HL-60/S4 treated with phorbol 12-myristate 13-acetate at 8.2 ng/mL for 4 days and 3 days (cell line): ENCODE data around the gene LARGE1.

Experiments used
- in situ Hi-C: fragments of 300-500 bp; cut with MboI; formaldehyde crosslinking; loops from 2 replicates; pipeline ENCODE4 v1.15.0; 2022; ENCODE audit warnings: low sequenced_read_pairs

Gene LARGE1

DNA sequence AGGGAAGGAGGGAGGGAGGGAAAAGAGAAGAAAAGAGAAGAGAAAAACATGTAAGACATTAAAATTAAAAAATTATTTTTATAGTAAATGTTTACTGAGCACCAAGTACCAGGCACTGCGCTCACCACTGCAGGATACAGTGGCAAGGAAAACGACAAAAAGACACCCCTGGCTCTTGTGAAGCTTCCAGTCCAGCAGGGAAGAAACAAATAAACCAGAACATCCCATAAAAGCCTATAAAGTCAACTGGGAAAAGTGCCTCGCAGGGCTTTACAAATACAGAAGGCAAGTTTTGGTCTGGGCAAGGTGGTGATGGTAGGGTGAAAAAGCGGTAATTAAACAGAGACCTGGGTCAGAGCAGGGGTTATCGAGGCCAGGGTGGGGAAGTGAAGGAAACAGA, 33.6 kb downstream of the LARGE1 start:
- in situ Hi-C loops, result no loop called here

DNA sequence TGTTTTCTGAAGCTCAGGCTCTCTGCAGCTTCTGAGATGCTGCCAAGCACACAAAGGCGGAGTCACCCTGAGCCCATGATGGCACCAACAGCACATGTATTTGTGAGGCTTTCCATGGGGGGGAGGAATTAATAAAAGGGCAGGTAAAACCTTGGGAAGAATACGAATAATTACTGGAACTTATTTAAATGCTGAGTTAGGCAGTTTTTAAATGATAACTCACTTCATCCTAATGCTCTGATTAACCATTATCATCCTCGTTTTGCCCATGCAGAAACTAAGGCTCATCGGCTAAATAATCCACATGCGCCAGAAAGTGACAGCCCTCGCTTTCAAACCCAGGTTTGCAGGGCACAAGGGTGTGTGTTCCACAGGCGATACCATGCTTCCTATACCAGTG, 35.4 kb downstream of the LARGE1 start:
- in situ Hi-C loops, result no loop called here

DNA sequence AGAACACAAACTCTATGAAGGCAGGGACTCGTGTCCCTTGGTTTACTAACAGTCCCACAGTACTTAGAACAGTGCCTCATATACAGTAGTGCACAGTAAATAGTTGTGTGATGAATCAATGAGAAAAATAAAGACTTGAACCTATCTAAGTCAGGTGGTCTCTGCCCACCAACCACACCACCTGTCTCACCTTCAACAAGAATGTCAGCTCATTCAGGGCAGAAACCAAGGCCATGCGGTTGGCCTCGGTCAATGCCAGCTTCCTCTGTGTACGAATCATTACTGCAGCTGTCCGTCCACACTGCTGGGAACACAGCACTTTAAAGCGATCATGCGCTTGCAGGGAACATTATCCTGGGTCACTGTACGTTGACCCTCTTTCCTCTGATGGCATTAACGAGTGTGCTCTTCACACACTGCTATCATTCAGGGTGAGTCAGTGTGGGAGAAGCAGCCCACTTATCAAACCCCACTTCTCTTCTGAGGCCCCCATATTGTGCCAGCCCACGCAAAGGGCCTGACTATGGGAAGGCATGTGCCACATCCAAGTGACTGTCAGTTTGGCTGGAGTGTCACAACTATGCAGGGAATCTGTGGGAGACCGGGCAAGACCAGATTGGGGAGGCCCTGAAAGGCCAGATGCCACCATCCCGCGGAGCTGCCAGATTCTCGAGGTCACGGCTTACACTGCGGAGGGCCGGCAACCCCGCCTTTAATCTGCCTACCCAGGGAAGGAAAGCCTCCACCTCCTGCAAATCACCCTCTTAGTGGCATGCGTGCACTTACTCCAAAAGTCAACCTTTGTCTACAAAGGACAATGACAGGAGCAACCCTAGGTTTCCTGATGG, 36.1 kb downstream of the LARGE1 start:
- in situ Hi-C loops, result no loop called here

DNA sequence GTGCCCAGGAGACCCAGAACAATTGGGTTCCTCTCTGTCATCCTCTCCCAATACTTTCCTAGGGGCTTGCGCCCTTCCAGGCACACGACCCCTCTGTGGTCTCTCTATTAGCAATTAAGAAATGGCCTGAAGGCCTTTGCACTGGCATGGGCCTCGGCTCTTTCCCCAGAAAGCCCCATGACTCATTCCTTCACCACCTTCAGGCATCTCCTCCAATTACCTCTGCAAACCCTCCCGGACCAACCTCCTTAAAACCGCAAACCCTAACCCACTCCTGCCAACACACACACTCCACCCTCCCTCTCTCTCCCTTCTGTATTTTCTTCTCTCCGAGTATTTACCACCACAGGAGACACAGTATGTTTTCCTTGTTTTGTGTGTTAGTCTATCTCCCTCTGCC, 36.7 kb downstream of the LARGE1 start:
- in situ Hi-C loops, result no loop called here

DNA sequence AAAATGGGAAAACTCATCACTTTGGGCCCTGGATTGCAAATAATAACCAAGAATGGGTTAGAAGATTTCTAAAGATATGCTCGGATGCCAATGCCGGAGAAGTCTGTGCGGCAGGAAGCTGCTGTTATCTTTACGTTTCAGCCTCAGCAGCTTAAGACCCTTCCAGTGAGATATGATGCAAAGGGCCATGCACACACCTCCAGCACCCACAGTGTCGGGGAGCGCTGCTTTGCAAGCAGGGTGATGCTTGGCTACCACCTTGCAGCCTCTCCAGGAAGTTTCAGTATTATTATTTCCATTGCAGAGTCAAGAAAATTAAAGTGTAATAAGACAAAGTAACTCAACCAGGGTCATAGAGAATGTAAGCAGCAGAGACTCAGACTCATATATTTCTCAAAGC, 37.3 kb downstream of the LARGE1 start:
- in situ Hi-C loops, result no loop called here

DNA sequence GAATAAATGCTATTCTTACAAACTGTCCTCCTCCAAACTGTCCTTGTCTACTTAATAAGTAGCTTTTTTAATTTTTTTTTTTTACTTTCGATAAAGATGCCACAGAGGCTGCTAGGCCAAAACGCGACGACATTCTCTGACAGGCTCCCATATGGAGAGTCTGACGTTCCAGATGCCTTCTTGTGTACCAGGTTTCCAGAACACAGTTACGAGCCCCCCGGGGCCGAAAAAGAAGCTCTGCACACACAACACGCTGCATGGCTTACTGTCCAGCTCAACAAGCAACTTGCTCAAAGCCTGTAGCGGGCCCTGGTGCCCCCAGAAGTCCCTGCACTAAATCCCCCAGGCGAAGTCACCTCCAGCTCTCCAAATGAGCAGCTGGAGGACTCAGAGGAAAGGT, 39.3 kb downstream of the LARGE1 start:
- in situ Hi-C loops, result no loop called here

DNA sequence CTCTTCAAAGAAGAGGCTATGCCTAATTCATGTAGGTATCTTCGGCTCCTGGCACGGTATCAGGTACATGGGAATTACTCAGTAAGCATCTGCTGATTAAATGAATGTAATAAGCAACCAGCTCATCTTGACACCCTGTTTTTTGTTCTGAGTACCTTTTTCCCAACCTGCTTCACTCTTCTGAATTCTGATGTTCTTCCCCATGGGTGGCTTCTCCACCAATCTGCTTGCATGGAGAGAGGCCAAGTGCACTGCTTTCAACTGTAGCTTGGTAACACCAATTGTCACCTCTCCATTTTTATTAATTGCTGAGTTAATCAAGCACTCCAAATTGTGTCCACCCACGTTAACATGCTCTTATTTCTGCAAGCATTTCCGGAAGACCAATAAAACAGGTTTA, 40.5 kb downstream of the LARGE1 start:
- in situ Hi-C loops, result no loop called here

DNA sequence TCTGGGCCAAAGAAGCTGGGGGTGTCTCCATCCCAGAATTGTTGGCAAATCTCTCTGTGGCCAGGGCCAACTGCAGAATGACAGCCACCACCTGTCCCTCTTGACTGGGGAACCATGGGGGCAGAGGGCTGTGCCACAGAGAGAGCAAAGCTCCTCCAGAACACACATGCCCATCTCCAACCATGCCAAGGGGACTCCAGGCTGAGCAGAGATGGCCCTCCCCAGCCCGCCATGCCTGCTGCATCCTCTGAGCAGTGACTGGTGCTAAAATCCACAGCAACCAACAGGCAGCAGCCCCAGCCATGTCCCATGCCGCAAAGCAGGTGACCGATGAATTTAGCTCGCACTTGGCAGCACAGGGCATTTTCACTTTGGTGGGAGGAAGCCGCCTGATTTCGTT, 45.0 kb downstream of the LARGE1 start:
- in situ Hi-C loops, result no loop called here

DNA sequence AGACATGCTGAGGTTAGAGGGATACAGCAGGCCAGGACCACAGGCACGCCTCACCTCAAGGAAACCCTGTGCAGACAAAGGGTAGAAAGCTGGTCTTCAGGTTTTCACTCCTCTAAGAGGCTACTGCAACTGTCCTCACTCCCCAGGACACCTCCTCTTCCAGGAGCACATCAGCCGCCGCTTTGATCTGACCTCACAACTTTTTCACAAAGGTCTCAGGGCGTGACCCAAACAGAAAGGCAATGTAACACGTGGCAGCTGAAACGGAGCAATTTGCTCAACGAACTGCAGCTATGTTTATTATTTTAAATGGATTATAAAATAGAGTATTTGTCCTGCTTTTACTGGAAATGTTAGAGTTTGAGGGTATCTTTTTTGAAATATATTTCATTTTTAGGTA, 46.1 kb downstream of the LARGE1 start:
- in situ Hi-C loops, result no loop called here

DNA sequence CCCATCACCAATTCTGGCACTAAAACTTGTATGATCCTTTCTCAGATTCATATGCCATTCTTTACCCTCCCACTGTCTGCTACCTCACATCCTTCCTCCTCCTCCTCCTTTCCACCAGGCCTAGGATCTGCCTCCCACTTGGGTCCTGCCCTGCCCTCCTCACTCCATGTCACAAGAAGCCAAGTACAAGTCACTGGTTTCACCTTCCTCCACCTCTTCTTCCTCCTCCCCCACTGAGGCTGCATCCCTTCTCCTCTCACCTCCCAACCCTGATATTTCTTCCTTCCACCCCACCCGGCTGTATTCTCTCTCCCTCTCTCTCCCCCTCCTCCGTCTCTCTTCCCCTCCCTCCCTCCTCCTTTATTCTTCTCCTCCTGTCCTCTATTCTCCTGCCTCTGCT, 46.6 kb downstream of the LARGE1 start:
- in situ Hi-C loops, result no loop called here

DNA sequence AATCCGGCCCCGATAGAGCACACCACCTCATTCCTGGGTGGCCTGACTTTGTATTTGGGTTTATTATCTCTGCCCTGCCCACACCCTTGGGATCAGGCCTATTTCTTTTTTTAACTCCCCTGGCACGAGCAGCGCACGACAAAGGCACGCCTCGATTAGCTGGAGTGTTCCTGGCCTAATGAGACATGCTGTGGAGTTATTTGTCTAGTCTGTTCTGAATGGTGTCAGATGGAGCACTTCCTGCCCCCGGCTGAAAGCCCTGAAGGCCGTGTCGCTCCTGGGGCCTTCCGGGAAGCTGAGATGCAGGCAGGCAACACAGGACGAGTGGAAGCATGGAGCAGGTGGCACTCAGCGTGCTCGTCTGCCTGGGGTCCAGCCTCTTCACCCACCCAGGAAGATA, 47.1 kb downstream of the LARGE1 start:
- in situ Hi-C loops, result no loop called here

DNA sequence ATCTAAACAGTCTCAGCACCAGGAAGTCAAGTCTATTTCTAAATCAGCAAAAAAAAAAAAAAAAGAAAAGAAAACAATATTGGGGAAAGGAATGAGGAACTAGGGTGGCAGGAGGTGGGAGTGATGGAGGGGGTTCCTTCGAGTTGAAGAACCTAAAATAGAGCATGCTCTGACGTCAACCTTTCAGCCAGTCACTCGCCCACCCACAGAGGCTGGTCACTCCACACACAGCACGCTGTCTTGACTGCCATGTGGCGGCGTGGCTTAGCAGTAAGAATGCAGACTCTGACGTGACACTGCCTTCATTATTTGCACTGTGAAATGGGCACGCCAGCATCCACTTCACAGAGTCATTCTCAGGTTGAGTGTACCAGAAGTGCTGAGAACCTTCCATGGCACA, 48.3 kb downstream of the LARGE1 start:
- in situ Hi-C loops, result no loop called here

DNA sequence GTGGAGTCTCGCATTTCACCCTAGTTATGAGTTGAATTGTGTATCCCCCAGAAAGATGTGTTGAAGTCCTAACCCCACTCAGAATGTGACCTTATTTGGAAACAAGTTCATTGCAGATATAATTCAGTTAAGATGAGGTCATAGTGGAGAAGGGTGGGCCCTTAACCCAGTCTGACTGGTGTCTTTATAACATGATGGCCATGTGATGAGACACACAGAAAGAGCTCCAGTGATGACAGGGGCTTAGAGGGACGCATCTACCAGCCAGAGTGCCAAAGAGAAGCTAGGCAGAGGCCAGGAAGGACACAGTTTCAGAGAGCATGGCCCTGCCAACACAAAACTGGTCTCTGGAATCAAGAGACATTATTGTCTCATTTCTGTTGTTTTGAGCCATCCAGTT, 50.3 kb downstream of the LARGE1 start:
- in situ Hi-C loops, result no loop called here

DNA sequence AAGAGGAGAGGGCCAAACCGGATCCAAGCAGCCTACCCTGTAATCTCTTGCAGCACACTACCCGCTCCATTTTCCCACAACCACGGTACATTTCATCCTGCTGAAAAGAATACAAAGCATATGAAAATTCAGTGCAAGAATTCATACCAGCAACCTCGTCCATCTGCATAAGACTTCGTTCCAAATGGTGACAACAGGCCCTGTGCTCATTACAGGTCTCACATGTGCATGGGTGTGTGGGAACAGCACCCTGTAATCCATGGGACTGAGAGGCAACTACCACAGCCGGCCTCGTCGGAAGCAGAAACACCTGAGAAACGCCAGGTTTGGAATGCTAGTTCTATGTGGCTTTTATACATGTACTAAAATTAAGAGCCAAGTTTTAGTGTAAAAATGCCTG, 52.3 kb downstream of the LARGE1 start:
- in situ Hi-C loops, result no loop called here

DNA sequence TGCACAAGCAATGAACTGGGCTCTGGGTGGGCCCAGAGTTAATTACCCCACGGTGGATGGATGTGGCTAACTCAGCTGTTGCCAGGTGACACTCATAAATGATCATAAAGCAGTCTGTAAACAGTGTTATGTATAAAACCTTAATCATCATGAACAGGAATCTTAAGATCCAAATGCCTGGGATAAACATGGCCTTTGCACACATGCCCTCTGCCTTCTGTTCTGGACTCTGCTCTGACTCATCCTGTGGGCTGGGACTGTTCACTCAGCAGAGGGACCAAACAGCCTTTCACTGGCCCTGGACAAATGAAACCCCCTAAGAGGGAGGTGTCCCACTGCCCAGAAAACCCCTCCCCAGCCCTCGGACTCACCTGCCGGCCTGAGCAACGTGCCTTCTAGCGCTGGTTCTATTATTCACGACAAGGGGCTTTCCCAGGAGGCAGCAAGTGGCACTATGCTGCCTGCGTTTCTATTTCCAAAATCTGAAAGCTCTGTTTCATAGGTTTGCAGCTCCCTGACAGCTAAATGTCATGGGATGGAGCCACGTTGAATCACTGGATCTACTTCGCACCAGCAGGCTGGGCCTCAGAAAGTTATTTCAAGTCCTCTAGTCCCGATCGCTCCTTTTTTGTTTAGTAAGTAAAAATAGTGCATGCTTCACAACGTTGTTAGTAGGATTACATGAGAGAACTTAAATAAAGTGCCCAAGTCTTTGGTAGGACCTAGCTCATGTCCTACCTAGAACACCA, 53.0 kb downstream of the LARGE1 start:
- in situ Hi-C loops, result no loop called here

DNA sequence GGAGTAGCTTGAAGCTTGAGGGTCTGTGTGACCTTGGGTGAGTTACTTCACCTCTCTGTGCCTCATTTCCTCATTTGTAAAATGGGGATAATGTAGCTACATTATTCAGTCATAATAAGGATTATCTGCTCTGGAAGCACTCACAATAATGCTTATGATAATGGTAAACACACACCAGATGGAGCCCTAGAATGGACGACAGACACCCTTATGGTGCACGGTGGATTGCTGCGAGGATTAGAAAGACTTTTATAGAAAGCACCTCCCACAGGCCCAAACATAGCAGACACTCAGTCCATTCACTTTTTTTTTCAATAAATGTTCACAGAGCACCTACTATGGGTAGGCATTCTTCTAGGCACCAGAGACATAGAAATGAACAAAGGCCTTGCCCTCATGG, 53.8 kb downstream of the LARGE1 start:
- in situ Hi-C loops, result no loop called here

DNA sequence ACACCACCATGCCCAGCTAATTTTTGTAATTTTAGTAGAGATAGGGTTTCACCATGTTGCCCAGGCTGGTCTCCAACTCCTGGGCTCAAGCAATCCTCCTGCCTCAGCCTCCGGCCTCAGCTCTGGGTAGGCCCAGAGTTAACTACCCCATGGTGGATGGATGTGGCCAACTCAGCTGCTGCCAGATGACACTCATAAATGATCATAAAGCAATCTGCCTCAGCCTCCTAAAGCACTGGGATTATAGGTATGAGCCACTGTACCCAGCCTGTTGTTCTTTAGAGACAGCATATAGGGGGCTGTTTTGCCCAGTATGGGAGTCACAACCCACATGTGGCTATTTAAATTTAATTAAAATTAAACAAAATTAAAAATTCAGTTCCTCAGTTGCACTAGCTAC, 54.3 kb downstream of the LARGE1 start:
- in situ Hi-C loops, result no loop called here

DNA sequence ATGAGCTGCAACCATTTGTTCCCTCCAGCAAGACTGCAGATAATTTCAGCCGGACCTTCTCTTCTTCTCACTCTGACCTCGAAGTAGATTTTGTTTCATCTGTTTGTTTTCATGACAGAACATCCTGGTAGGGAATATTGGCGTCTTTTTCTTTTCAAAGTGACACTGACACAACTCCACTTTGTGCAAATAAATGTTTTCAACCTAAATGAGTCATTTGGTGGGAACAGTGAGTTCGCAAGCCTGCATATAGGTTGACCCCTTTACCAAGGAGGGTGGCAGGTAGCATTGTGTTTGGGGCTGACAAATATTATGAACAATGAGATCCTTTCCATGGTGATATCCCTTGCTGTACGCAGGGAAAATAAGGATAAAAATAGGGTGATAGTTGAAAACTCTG, 55.0 kb downstream of the LARGE1 start:
- in situ Hi-C loops, result no loop called here

DNA sequence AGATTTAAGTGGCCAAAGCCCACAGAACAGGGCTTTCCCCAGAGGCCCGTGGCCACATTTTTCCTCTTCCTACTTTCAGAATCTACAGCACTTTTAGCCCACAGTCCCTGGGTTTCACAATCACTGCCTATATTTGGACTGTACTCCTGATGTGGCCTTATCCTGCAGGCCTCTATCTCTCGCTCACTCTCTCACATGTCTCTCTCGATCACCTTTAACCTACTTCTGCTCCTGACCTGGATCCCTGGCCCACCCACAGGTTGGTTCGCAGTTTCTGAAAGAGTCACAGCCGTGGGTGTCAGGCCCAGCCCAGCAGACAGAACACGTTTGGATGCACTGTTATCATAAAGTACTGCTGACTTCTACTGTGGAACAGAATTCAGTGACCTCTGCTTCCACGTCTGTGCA, 55.5 kb downstream of the LARGE1 start:
- in situ Hi-C loops, result no loop called here

DNA sequence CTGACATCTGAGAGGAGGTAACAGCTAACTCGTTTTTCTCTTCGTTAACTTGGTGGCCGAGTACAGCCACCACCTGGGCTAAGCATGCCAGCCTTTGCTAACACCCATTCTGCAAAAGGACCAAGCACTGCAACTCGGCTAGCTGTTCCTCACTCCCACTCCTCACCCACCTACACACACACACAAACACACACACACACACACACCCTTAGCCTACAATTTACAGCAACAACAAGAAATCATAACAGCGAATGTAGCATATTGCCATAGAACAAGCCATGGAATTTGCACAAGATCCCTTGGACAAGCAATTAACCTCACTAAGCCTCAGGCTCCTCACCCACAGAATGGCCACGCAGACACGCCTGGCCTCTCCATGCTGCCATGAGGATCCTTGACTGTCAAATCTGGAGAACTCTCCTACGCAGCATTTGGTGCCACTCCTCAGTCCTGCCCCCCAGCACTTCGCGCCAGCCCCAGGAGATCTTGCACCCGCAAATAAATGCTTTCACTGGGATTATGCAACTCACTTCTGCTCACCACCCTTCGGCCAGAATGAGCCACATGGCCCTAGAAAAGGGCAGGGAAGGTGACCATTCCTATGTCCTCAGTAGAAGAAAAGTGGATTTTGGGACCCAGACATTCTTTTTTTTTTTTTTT, 58.9 kb downstream of the LARGE1 start:
- in situ Hi-C loops, result no loop called here

DNA sequence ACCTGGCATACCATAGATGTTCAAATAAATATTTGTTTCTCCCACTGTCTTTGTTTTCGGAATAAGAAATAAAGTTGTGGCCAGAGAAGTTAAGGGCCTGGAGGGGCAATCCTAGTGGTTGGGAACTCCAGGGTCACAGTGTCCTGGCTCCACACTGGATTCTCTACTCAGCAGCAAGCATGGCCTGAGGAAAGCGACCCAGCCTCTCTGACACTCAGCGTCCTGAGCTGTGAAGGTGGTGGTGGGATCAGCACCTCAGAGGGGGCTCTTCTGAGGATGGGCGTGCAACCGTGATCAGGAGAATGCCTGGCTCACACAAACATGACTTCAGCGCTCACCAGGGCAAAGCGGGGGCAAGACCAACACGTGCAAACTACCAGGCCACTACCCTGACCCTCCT, 59.9 kb downstream of the LARGE1 start:
- in situ Hi-C loops, result no loop called here

DNA sequence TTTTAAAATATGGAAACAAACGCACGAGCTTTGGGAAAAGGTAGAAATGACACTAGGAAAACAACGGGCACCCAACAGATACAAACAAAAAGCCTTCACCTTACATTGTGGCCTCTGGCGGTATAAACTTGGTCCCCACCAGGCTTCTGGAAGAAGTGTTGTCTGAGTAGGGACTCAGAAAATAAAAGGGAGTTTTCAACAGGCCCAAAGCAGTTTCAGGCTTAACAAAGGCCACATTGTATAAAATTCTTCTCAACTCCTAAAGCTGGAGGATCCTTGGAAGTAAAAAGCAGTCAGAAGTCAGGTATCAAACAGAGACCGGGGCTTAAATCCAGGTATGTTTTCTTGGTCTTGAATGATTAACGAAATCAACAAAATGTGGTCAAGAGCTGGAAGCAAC, 61.0 kb downstream of the LARGE1 start:
- in situ Hi-C loops, result no loop called here
